Stimulated activated naive CD8-positive, alpha-beta T cell treated with anti-CD3 and anti-CD28 coated beads, Interleukin-15, Interleukin-2, amounts not matched to agents 100 U/mL and 50 U/mL, for 24 hours (primary cell): ENCODE results near the gene EOLA2.
"Not testable (repeated sequence)": the region's sequence is repeated elsewhere in the genome, so short reads cannot be mapped to it uniquely, and the experiment has no call there.

Experiments
- ATAC-seq: fragments of 150-1000 bp; cut with Tn5 transposase; one replicate; pipeline ENCODE4 v1.10.0; 2021
- DNase-seq: peaks from one replicate; pipeline ENCODE4 v3.0.0; 2021

EOLA2 gene

DNA sequence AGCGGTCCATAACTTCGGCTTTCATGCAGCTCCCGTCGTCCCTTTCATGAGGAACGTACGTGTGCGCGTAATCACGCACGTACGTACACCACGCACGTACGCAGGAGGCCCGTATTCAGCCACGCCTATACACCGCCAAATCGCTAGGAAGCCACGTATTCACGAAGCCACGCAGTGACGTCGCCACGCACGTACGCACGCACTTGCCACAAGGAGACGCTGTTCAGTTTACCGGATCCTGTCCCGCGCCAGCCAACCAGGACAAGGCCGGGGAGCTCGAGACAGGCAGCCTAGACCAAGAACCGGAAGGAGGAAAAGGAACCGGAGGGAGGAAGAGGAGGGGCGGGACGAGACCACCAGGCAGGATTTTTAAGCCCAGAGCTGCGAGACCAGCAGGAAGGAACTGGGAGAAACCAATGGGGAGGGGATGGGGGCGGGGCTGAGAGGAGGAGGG, at the start of gene EOLA2:
Gene EOLA2, minus strand, starts transcription at position 65 of the 454 bp plus-strand sequence. CDS start 4,617 bp downstream, outside the sequence.
- peak; percentile 86 for DNase-seq

DNA sequence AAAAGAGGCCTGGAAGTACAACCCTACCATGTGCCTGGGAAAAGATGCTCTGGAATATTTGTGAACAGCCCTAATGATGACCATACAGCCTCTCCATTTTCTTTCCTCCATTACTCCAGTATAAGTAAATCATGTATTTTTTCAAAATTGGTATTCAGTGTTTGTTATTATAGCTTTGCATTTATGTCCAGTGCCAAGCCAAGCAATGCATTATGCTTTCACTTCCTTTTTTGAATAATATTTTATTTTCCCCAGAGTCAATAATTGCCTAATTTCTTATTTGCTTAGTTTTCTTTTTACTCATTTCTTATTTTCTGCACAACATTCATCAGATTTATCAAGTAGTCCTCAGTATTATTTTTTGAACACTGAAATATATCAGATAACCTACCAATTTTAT, 49.3 kb upstream of the EOLA2 start:
- DNase-seq (no peak), ATAC-seq (no peak)

More for the DNA sequence above, at the start of gene EOLA2:
- ATAC-seq, result peak; percentile 75

DNA sequence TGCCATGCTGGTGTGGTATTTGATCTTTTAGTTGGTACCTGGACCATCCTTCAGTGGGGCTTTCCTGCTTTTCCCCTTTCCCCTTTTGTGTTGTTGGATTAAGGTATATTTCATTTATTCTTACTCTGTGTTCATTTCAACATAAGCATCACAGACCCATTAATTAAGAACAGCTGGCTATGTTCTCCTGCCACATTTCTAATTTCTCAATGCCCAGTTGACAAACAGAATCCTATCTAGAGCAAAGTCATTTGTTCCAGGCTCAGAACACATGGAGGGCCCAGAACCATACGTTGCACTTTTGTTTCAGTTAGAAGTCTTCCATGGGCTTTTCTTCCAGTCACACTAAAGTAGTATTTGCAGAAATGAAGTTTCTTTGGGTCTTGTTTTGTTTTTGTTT, 46.1 kb upstream of the EOLA2 start:
- DNase-seq, result no peak
- no peak for ATAC-seq

DNA sequence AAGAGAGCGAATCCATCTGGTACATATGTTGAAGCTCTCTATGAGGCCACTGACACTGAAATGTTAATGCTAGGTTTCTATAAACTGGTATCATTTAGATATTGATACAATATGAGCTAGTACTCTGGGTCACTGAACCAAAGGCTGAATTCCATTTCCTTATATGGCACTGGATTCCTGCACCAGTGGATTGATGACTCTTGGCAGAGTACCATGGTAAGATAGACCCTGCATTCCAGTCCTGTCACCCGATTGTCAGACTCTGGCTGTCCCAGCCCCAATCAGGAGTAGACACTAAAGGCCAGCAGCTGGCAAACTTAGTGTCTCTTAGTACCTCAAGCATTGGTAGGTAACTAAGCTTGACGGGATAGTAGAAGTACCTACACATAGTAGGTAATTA, 44.0 kb upstream of the EOLA2 start:
- ATAC-seq, result no peak
- no peak for DNase-seq

DNA sequence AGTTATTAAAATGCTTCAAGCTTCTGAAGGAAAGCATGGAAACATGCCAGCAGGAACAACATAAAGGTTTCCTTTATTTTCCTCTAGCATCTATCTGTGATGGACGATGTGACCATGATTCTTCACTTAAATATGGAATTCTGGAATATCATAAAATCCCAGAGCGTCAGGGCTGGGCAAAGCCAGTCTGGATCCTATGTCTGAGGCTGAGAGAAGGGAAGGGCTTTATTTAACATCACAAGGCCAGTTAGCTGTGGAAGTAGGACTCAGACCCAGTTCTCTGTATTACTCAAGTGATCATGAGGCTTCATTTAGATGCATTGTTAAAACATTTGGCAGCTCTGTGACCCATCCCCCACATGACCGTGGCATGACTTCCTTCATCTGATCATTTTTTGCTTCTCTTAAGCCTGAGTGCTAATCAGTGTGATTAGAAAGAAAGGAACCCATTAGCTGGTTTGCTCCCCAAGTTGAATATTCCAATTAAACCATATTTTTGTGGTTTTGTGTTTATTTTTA, 40.9 kb upstream of the EOLA2 start:
- DNase-seq, result no peak
- no peak for ATAC-seq

DNA sequence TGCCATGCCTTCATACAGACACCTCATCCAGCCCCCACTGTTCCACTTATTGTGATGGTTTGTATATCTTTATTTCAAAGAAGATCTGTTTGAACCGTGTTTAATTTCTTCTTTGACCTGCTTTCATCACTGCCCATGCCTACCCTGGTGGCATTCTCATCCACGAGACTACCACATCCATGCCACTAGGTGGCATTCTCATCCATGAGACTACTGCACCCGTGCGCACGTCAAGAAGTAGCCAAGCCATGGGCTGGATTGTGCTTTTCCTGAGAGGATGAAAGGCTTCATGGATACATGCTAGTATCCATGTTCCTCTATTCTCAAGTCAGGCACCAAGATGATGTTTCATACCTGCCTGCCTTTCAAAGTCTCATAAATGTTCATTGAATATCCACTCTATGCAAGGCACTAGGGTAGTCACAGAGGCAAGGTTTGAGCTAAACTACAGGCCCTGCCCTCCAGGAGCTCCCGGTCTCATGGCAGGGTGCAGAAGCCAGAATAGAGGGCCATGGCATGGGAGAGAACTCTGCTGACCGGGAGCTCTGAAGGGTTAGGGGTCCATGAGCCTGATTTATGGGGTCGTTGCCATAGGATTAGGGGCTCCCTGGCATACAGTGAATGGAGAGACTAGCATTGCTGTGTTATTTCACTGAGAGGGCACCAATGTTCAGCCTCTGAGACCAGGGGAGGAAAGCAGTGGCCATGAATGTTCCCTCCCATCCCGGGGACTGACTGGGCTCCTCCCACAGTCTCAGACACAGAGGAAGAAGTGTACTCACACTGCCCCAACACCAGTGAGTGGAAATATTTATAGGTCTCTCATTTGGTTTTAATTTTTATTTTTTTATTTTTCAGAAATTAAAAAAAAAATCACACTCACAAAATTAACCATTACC, 24.8 kb upstream of the EOLA2 start:
- ATAC-seq (peak; percentile 66), DNase-seq (peak; percentile 8)

DNA sequence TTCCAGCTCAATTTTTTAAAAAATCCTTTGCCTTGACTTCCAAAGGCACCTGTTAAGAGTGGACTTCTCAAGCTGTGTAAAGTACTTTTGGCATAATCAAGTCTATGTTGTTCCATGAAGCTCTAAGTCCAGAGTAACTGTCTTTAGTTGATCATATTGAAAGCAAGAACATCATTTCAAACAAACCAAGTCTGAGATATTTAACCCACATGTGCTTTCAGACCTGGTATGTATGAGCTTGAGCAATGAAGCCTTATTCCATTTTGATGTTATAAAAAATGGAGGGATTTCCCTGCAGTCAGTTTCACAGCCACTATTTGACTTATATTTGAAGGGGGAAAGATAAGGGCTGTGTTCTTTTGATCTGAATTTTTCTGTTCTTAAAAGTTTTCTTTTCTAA, 23.7 kb upstream of the EOLA2 start:
- no peak for ATAC-seq
- no peak for DNase-seq

DNA sequence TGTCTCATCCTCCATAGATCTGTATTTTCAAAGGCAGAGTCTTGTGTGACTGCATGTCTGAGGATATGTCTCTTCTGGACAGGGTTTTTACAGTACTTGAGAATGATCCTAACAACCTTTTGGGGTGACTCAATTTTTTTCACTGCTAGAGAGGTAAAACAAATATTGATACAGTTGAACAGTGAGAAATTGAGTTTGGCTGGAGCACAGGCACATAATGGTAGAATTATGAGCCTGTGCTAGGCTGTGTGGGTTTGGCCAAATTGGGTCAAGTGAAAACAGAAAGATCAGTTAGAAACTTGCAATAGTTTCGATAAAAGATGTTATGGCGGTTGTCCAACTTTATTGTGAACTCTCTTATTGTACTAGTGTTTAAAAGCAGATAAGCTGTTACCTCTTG, 23.3 kb upstream of the EOLA2 start:
- ATAC-seq, result no peak
- no peak for DNase-seq

DNA sequence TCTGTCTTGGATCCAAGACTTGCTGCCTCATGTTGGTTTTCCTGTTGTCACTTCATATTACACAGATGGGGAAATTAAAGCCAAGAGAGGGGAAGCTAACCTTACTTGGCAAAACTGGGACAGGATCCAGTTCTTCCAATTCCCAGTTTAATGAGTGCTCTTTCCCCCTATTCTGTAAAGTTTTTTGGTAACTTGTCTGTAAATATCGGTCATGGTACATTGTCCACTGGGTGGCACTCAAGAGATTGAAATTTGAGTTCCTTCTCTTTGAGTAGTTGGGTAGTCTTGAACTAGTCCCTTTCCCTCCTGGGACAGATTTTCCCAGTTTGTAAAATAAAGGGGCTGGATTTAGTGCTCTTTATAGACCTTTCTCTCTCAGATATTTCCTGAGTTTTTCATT, 12.4 kb upstream of the EOLA2 start:
- DNase-seq, result no peak
- ATAC-seq, result no peak

DNA sequence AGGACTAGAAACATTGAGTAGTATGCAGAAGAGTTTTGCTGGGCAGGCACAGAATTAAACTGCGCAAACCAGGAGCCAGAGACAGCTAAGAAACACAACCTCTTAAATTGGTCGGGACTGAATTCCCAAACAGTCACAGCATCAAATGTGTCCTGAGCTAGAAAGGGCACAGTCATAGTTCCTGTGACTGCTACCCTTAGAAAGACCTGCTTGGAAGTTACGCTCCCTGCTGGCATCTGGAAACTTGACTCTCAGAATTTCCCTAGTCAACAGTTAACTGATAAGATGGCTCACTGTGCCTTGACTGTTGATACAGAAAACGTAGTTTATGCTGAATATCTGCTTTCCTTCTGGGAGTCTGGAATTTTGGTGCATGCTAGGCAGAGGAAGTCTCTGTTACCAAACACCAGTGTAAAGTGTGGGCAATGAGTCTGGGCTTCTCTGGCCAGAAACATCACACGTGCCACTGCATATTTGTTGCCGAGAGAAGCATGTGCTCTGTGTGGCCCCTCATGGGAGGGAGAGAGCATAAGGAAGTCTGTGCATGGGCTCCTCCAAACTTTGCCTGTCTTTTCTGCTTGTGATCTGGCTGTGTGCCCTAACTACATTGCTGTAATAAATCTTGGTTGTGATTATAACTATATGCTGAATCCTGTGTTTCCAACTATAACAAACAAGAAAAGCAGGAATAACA, 11.6 kb upstream of the EOLA2 start:
- DNase-seq, result no peak
- no peak for ATAC-seq

DNA sequence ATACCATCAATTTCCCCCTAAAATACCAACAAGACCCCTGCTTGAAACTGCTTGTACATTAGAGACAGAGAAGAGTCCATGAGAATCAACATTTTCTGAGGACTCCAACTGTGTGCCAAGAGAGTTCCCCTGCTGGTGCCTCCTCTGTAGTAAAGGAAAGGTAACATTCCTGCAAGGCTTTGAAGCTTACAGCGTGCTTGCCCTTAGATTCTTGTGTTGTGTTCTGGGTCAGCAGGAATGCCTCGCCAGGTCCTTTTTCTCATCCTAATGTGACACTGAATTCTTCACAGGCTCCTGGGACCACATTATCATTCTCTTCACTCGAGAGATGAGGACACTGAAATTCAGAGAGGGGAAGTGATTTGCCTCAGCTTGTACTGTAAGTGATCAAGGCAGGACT, 9.7 kb upstream of the EOLA2 start:
- DNase-seq (no peak), ATAC-seq (no peak)

DNA sequence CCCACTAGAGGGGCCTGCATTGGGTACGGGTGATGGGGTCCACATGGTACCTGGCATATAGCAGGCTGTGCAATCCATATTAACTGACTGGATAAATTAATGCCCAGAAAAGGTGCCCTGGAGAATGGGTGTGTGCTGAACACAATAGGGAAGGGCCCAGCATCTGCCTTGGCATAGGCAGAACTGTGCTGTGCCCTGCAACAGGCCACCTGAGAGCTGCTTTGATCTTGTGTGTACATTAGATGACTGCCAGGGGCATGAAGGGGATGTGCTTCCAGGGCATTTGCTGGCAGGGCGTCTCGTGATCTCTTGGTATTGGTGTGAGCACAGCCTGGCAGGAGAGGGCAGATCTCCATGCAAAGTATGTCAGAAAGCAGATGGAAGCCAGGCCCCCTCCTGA, 8.6 kb upstream of the EOLA2 start:
- not testable (repeated sequence) for ATAC-seq, DNase-seq

DNA sequence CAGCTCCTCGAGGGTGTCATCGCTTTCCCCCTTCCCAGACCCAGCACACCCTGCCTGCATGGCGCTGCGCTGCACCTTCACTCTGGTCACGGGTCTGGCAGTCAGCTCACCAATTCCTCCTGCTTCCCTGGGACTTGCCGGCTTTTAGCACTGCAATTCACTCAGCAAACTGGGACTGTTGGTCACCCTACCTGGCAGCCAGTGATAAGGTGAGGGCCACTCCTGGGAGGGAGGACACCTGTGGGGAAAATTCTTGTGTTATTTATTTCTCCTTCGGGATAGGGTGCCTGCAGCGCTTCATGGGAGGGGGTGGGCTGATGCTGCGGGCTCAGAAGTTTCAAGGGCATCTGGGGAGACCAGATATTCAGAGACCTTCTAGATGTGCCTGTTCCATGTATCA, 7.5 kb upstream of the EOLA2 start:
- not testable (repeated sequence) for ATAC-seq, DNase-seq

DNA sequence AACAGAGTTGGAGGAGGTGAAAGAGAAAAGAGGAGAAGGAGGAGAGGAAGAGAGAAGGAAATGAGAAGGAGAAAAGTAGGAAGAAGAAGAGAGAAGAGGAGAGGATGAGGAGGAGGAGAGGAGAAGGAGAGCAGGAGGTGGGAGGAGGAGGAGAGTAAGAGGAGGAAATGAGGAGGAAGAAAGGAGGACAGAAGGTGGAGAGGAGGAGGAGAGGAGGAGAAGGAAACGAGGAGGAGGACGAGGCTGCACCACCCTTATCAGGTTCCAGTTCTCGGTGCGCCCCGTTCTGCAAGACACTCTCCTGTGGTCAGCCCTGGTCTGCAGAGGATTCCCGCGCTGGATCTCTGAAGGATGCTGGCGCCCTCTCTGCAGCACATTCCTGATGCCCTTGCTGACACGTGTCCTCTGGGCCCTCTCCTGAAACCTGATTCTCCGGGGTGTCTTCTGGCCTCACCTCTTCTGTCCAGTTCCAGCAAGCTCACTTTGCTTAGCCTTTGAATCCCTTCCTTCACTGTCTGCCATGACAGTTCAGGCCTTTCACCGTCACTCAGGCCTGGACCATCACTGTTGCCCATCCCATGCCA, 6.9 kb upstream of the EOLA2 start:
- not testable (repeated sequence) for DNase-seq, ATAC-seq

DNA sequence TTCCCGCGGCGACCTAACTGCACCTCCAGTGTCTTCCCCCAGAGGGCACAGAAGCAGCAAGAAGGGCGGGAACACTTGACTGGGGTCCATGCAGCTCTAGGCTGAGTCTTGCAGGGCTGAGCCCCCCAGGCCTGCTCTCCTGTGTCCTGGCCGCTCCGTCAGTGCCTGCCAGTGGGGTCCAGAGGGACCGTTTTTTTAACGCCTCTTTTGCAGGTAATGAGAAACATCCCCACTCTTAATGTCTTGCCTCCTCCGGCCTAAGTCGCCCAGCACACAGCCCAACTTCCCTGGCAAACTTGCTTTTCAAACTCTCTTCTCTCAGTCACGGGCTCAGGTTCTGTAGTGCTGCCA, 2.4 kb upstream of the EOLA2 start:
- ATAC-seq, DNase-seq: not testable (repeated sequence)

DNA sequence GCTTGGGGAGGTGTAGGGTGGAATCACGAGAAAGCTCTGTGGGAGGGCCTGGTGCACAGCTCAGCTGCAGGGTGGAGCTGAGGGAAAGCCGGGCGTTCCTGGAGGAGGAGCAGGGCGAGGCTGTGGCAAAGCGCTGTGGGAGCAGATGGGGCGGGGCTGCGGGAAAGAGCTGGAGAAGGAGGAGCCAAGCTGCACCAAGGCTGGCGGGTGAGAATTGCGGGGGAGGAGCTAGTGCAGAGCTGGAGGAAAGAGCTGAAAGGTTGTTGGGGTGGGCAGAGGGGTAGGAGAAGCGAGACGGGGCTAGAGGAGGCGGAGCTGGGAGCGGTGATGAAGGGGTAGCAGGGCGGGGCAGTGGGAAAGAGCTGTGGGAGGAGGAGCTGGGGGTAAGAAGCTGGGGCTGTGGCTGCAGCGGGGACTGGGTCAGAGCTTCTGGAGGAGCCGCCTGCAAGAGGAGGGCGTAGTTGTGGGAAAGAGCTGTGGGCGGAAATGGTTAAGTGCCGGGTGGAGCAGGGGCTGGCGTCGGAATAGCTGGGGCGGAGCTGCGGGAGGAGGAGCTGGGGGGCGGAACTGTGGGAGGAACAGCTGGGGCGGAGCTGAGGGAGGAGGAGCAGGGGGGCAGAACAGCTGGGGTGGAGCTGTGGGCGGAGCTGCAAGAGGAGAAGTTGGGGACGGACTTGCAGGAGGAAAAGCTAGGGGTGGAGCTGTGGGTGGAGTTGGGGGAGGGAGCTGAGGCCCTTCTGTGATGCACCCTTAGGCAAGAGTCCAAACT, 1.8 kb upstream of the EOLA2 start:
- ATAC-seq, result peak; percentile 51
- DNase-seq, result peak; percentile 88

DNA sequence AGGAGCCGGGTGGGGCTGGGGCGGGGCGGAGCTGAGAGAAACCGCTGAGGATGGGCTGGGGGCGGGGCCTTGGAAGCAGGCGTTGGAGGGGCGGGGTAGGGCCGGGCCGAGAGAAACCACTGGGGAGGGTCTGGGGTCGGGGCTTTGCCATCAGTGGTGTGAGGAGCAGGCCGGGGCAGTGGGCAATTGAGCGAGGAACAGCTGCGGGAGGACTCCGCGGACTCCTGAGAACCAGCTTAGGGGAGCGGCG, 1.3 kb upstream of the EOLA2 start:
- peak; percentile 15 for ATAC-seq

DNA sequence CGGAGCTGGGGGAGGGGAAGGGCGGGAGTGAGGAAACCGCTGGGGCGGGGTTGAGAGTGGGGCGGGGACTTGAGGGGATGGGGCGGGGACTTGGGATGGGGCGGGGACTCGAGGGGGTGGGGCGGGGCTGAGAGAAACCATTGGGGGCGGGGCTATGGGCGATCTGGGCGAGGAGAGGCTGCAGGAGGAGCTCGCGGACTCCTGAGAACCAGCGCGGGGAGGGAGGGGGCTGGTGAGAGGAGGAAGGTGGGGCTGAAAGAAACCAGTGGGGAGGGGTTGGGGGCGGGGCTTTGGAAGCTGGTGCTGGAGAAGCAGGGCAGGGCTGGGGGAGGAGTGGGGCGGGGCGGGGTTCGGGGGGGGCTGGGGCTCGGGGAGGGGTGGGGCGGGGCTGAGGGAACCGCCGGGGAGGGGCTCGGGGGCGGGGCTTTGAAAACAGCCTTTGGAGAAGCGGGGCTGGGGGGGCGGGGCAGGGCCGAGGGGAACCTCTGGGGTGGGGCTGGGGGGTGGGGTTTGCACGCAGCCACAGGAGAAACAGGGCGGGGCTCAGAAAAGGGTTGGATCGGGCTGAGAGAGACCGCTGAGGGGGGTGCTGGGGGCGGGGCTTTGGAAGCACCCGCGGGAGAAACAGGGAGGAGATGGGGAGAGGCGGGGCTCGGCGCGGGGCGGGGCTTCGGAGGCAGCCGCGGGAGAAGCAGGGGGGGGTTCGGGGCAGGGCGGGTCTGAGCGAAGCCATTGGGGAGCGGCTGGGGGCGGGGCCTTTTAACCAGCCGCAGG, 777 bp upstream of the EOLA2 start:
- ATAC-seq (peak; percentile 12), DNase-seq (peak; percentile 90)

More for the DNA sequence above, 1.3 kb upstream of the EOLA2 start:
- no peak for DNase-seq

DNA sequence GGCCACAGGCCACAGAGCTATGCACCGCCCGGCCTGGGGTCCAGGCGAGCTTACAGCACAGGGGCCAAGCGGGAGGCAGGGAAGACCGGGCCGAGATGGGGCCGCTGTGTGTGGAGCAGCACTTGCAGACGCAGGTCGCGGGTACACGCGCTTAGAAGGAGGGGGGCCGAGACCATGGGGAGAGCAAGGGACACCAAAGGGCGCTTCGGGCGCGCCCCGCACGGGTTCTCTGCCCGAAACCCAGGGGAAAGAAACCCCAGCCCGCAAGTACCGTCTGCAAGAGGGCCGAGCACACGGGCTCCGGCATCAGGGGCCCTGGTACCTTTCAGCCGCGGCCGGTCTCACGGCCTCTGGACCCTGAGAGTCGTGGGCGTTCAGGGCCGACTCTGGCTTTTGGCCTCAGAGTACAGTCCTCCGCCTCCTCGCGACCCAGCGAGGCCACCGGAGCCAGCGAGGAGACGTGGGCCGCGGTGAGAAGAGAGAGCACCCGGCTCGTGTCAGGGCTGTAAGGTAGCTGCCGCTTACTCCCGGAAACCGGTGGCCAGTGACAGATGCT, 342 bp downstream of the EOLA2 start:
- ATAC-seq, result no peak
- DNase-seq, result no peak

DNA sequence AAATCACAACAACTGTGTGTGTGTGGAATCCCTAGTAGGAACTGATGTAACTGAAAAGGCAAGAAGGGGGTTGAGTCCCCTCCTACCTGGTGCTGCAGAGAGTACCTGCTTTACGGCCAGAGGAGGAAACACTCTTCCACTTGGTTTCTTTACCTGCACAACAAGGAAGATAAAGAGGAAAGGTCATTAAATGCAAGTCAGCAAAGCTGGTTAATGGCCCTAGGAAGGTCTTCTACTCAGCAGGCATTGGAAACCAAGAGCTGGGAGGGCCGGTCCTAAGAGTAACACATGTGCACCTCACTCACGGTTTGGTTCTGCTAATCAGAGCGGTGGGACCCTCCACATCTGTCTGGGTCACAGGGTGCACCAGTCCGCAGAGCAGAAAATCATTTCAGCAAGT, 963 bp downstream of the EOLA2 start:
- ATAC-seq, DNase-seq: not testable (repeated sequence)

DNA sequence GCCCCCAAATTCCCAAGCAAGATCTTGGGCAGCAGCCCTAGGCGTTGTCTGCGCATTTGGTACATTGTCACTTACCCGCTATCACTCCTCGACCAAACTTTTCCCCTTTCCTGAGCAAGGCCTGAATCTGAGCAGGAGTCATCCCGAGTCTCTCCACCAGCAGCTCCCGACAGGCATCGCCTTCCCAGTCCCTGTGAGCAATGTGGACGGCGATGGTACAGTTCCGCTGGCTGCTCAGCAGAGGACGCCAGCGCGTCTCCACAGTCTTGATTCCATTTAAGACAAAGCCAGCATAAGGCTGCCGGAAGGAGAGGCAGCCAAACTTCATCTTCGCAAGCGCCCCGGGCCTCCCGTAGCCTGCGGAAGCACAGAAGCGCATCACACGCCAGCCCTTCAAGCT, 4.7 kb downstream of the EOLA2 start:
- ATAC-seq, DNase-seq: not testable (repeated sequence)
